HepG2 (cell line): ENCODE results near the gene GGT1. TPM values are rescaled to one million over a fixed set of nuclear protein-coding genes. Genes with fewer than 3 reads are reported as not detected.

ENCODE experiments used
- ATAC-seq: fragments of 200-7000 bp; cut with Tn5 transposase; 3 replicates; pipeline ENCODE4 v1.9.1; 2020; ENCODE audit warnings: mild to moderate bottlenecking, moderate library complexity
- BruUV-seq: library from RNA; stranded (reverse); fragments of 400-500 nt; replicated peaks from 2 replicates; lab custom pipeline; 2021; lab: Mats Ljungman, UMichigan
- CTCF ChIA-PET: fragments of 300-600 bp; formaldehyde crosslinking; extraction: SDS; loops from one replicate; lab custom pipeline; 2021; ENCODE audit warnings: low total read pairs, inconsistent platforms, low intra/inter-chr PET ratio; lab: Yijun Ruan, JAX
- POLR2A ChIA-PET: fragments of 350-600 bp; sonication (Branson Sonifier 250); formaldehyde crosslinking; loops from one replicate; lab custom pipeline; 2020; ENCODE audit warnings: antibody characterized with exemption, inconsistent platforms; lab: Yijun Ruan, JAX
- DNase-seq: peaks from one replicate; pipeline ENCODE4 v3.0.0-alpha.2; 2015; ENCODE audit warnings: low spot score
- FAIRE-seq: peaks from 3 replicates; lab custom pipeline; 2011; peaks lifted over from hg19 to GRCh38; lab: Jason Lieb, UNC
- H2AFZ ChIP-seq: one replicate; pipeline ENCODE4 v1.6.1; 2011; ENCODE audit warnings: low read length, inconsistent platforms
- H3K27ac ChIP-seq: fragments of 300-600 bp; 3 replicates; pipeline ENCODE4 v1.8.0; 2011; ENCODE audit warnings: mixed run types, mild to moderate bottlenecking, mixed read lengths, low read length, inconsistent platforms; ENCODE audit not compliant: insufficient read depth; ENCODE audit errors: extremely low read length
- H3K27me3 ChIP-seq, 2 experiments: fragments of 200-600 bp in 1 of 2; 2 replicates in 1 of 2; 3 replicates in 1 of 2; pipeline versions ENCODE4 v1.6.0 to v1.8.0; 2011; ENCODE audit warnings: low read length in 2 of 2, mild to moderate bottlenecking in 2 of 2, moderate library complexity in 2 of 2, inconsistent platforms in 1 of 2; ENCODE audit not compliant: insufficient read depth in 2 of 2, control insufficient read depth in 1 of 2
- H3K36me3 ChIP-seq, 2 experiments: fragments of 200-600 bp in 1 of 2; replicated peaks in 1 of 2; 2 replicates in 1 of 2; 3 replicates in 1 of 2; pipeline versions ENCODE4 v1.5.1 to v1.8.0; 2011; ENCODE audit warnings: low read length in 2 of 2, inconsistent platforms in 1 of 2; ENCODE audit not compliant: insufficient read depth in 2 of 2, control insufficient read depth in 1 of 2
- H3K4me1 ChIP-seq: 2 replicates; pipeline ENCODE4 v1.5.1; 2012; ENCODE audit warnings: low read length, inconsistent platforms; ENCODE audit not compliant: insufficient read depth
- H3K4me2 ChIP-seq: 2 replicates; pipeline ENCODE4 v1.6.0; 2011; ENCODE audit warnings: low read depth, low read length, inconsistent platforms
- H3K4me3 ChIP-seq, 3 experiments: fragments of 200-600 bp in 1 of 3; sonication (generic), shearing (Covaris generic) in 1 of 3; replicated peaks in 1 of 3; 2 replicates each; pipeline ENCODE4 v1.5.1; 2011 to 2016; ENCODE audit warnings: low read length in 3 of 3, inconsistent platforms in 2 of 3, low read depth in 2 of 3, mild to moderate bottlenecking in 2 of 3, control low read depth in 1 of 3, mixed read lengths in 1 of 3; ENCODE audit not compliant: insufficient read depth in 1 of 3
- H3K79me2 ChIP-seq: one replicate; pipeline ENCODE4 v1.6.1; 2011; ENCODE audit warnings: low read length, inconsistent platforms; ENCODE audit not compliant: insufficient read depth
- H3K9ac ChIP-seq: 2 replicates; pipeline ENCODE4 v1.6.0; 2011; ENCODE audit warnings: mild to moderate bottlenecking, low read depth, low read length, inconsistent platforms; ENCODE audit not compliant: insufficient read depth
- H3K9me3 ChIP-seq: 2 replicates; pipeline ENCODE4 v1.5.1; 2012; ENCODE audit warnings: mild to moderate bottlenecking, low read length
- H4K20me1 ChIP-seq: 2 replicates; pipeline ENCODE4 v1.6.0; 2011; ENCODE audit warnings: inconsistent platforms, mild to moderate bottlenecking, low read length, moderate library complexity; ENCODE audit not compliant: insufficient read depth
- AGO1 ChIP-seq: fragments of 200-400 bp; formaldehyde crosslinking; IDR thresholded peaks from 2 replicates; pipeline ENCODE4 v1.6.1; 2017; ENCODE audit warnings: mild to moderate bottlenecking, low read depth, low read length, moderate library complexity; ENCODE audit not compliant: poor library complexity, severe bottlenecking
- AGO2 ChIP-seq: fragments of 200-400 bp; formaldehyde crosslinking; optimal IDR thresholded peaks from 2 replicates; pipeline ENCODE3; 2017; ENCODE audit warnings: mild to moderate bottlenecking, low read depth, low read length, moderate library complexity
- BCL6 ChIP-seq: IDR thresholded peaks from 2 replicates; pipeline ENCODE4 v1.6.1; 2016; ENCODE audit warnings: missing genetic modification reagents, missing compliant biosample characterization
- HNRNPL ChIP-seq: fragments of 200-400 bp; formaldehyde crosslinking; IDR thresholded peaks from 2 replicates; pipeline ENCODE4 v1.6.1; 2017; ENCODE audit warnings: mild to moderate bottlenecking, low read depth, low read length
- NCOA5 ChIP-seq: sonication (generic); formaldehyde crosslinking; IDR thresholded peaks from 2 replicates; pipeline ENCODE4 v1.4.0; 2020; ENCODE audit warnings: missing genetic modification reagents
- PITX1 ChIP-seq: sonication (generic); formaldehyde crosslinking; IDR thresholded peaks from 2 replicates; pipeline ENCODE4 v1.5.1; 2020; ENCODE audit warnings: mild to moderate bottlenecking, missing genetic modification reagents
- POLR2G ChIP-seq: fragments of 200-400 bp; formaldehyde crosslinking; IDR thresholded peaks from 2 replicates; pipeline ENCODE4 v1.6.1; 2018; ENCODE audit warnings: mild to moderate bottlenecking, low read depth, low read length, moderate library complexity
- SRSF4 ChIP-seq: fragments of 200-400 bp; formaldehyde crosslinking; IDR thresholded peaks from one replicate; pipeline ENCODE4 v1.6.1; 2018; ENCODE audit warnings: mild to moderate bottlenecking, low read depth, low read length, moderate library complexity; ENCODE audit not compliant: poor library complexity, severe bottlenecking
- ZC3H13 ChIP-seq: sonication (generic); formaldehyde crosslinking; IDR thresholded peaks from 2 replicates; pipeline ENCODE4 v1.8.1; 2023; ENCODE audit warnings: mild to moderate bottlenecking, missing genetic modification reagents, moderate library complexity
- WGBS: methylation state at CpG from one replicate; pipeline ENCODE4 v1.1.6; 2017; ENCODE audit warnings: low lambda C conversion rate; 5-methylcytosine and 5-hydroxymethylcytosine counted together
- in situ Hi-C: cut with HindIII; loops from 2 replicates; pipeline ENCODE4 v1.10.0; 2017; ENCODE audit warnings: low pct_unique_long_range_greater_than_20kb; ENCODE audit not compliant: extremely low pct_ligation_motif_present
- intact Hi-C: fragments of 100-400 bp; cut with micrococcal nuclease; formaldehyde crosslinking; loops from one replicate; pipeline ENCODE4 v1.10.0; 2022; ENCODE audit not compliant: unreplicated experiment
- polyA plus RNA-seq, 8 experiments: library from polyadenylated mRNA; depleted of rRNA in 3 of 8; stranded (reverse) in 7 of 8; unstranded in 1 of 8; fragments of >200 nt; fragmentation: Illumina TruSeq in 4 of 8; extraction: Trizol in 4 of 8; gene quantifications; 2 replicates each; pipeline versions ENCODE4 v1.2.1 to v1.2.3, GENCODE V29; 2011 to 2016; ENCODE audit warnings: low read depth in 4 of 8, missing spikeins in 1 of 8, mixed read lengths in 1 of 8; ENCODE audit not compliant: insufficient read depth in 1 of 8
- total RNA-seq, 5 experiments: library from RNA; depleted of rRNA; stranded (reverse); fragments of >200 nt; fragmentation: Illumina TruSeq; extraction: Trizol; gene quantifications; 2 replicates each; pipeline ENCODE4 v1.2.3, GENCODE V29; 2016; ENCODE audit warnings: low read depth in 1 of 5

The GGT1 gene
- total and polyA plus RNA-seq, 2 of the 13 experiments (the other 11 are each of a cell fraction or from before 2014, with no cell fraction given) = 29.9 to 103 TPM

GRCh38 chr22:24584871-24585411 lies 18.1 kb upstream of the GGT1 start:
- intact Hi-C loops = no loop called here
- ATAC-seq (peak; percentile 15), DNase-seq (no peak), FAIRE-seq (no peak)
- BruUV-seq = no TSS peak
- Histone ChIP-seq H3K36me3 (peaks cover 8 to 19% of the 10 kb centered on the region in 2 experiments; a peak in 4 of 5 replicates), H3K4me1 (peaks cover 86% of the 10 kb centered on the region), H3K79me2 (no peaks in the 10 kb centered on the region), H3K27me3 (no peaks in the 10 kb centered on the region), H3K9ac (no peak overlapping the region; the same call in 1 of the 2 replicates), H3K4me3 (no peak overlapping the region), H3K9me3 (no peaks in the 10 kb centered on the region), H3K4me2 (no peak overlapping the region), H4K20me1 (no peaks in the 10 kb centered on the region), H3K27ac (peak overlapping the region; percentile 16), H2AFZ (no peak overlapping the region)
- no CpG with 5 or more reads among the region's 10 CpGs for WGBS
- in situ Hi-C loops = no loop called here
- ChIA-PET POLR2A (interaction anchor here (1.5 to 4.1 kb wide), 4 partner anchors 9 to 33 kb away, joined by 4 to 80 read pairs (median 38); partner anchors contain the start of genes GGT1, GUCD1, LRRC75B and SNRPD3), CTCF (no interaction called here)
- TF ChIP-seq BCL6 (CRISPR knock-in tag) (no peak), POLR2G (0 out of 2 replicates have a peak, but pooled peaks have one; percentile 19), ZC3H13 (CRISPR knock-in tag) (0 out of 2 replicates have a peak, but pooled peaks have one; percentile 26), AGO1 (peak; percentile 79), NCOA5 (CRISPR knock-in tag) (no peak), SRSF4 (no peak), HNRNPL (0 out of 2 replicates have a peak, but pooled peaks have one; percentile 62), AGO2 (peak; percentile 93), PITX1 (CRISPR knock-in tag) (0 out of 2 replicates have a peak, but pooled peaks have one; percentile 31)
